PFSK-1 (cell line): Measurements from ENCODE around the gene ABLIM2.
A peak's percentile ranks its signal among the peaks of the same experiment; 100 is the strongest.

Source experiments
- FOXP2 ChIP-seq: optimal IDR thresholded peaks from 2 replicates; pipeline ENCODE3; 2011; ENCODE audit warnings: borderline replicate concordance, control low read depth, inconsistent platforms; ENCODE audit not compliant: insufficient read depth; ENCODE audit errors: extremely low read length, extremely low read depth
- POLR2AphosphoS5 ChIP-seq: IDR thresholded peaks from 2 replicates; pipeline ENCODE4 v1.6.1; 2012; ENCODE audit warnings: low read depth, mild to moderate bottlenecking, control low read depth, low read length, moderate library complexity
- SIN3A ChIP-seq: IDR thresholded peaks from 2 replicates; pipeline ENCODE4 v1.6.1; 2012; ENCODE audit warnings: mild to moderate bottlenecking, low read length, moderate library complexity, borderline replicate concordance; ENCODE audit not compliant: insufficient read depth
- TAF1 ChIP-seq: IDR thresholded peaks from 2 replicates; pipeline ENCODE4 v1.6.1; 2012; ENCODE audit warnings: low read length, control low read depth, borderline replicate concordance; ENCODE audit not compliant: insufficient read depth
- TF ChIP-seq, protein P1 (sequence below), 2 experiments: IDR thresholded peaks; 2 replicates each; pipeline versions ENCODE4 v1.6.1 to v1.8.0; 2011 to 2012; ENCODE audit warnings: low read depth in 2 of 2, low read length in 2 of 2, control low read depth in 1 of 2, inconsistent platforms in 1 of 2, mild to moderate bottlenecking in 1 of 2, moderate library complexity in 1 of 2; ENCODE audit not compliant: insufficient read depth in 1 of 2

ABLIM2 gene

DNA sequence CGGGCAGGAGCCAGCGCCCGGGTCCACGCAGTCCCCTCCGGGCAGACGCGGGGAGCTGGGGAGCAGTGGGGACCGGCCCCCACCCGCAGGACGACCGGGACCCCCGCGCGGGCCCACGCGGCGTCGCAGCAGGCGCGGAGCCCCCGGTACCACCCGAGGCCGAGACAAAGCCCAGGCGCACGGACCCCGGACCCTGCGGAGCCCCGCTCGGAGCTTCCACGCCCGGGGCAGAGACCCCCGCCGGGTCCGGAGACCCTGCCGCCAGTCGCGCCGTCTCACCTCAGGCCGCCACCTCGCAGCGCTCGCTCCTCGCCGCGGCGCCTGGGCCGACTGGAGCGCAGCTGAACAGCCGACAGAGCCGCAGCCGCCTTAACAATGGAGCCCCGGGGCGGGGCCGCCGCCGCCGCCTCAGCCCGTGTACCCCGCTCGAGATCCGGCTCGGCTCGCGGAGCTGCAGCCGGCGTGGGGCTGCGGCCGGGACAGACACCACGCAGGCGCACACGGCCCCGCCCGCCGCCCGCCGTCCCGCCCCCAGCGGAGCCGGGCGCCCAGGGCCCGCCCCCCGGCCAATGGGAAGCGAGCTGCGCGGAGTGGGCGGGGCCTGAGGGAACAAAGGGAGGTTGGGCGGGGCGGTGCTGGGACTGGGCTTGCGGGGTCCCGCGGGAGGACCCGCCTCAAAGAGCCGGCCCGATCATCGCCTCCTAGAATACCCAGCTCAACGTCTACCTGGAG lies 219.1 kb downstream of the ABLIM2 start, which contains the start of gene AFAP1:
Gene AFAP1 (minus strand): TSS at position 485 of the 732 bp plus-strand sequence. CDS start 67,783 bp downstream, outside the sequence.
- TF ChIP-seq SIN3A (no peak), FOXP2 (no peak), POLR2AphosphoS5 (peak; percentile 60; the same call in 1 of the 2 replicates), TAF1 (peak; percentile 74; the same call in 1 of the 2 replicates)
- TF ChIP-seq, protein P1, sequence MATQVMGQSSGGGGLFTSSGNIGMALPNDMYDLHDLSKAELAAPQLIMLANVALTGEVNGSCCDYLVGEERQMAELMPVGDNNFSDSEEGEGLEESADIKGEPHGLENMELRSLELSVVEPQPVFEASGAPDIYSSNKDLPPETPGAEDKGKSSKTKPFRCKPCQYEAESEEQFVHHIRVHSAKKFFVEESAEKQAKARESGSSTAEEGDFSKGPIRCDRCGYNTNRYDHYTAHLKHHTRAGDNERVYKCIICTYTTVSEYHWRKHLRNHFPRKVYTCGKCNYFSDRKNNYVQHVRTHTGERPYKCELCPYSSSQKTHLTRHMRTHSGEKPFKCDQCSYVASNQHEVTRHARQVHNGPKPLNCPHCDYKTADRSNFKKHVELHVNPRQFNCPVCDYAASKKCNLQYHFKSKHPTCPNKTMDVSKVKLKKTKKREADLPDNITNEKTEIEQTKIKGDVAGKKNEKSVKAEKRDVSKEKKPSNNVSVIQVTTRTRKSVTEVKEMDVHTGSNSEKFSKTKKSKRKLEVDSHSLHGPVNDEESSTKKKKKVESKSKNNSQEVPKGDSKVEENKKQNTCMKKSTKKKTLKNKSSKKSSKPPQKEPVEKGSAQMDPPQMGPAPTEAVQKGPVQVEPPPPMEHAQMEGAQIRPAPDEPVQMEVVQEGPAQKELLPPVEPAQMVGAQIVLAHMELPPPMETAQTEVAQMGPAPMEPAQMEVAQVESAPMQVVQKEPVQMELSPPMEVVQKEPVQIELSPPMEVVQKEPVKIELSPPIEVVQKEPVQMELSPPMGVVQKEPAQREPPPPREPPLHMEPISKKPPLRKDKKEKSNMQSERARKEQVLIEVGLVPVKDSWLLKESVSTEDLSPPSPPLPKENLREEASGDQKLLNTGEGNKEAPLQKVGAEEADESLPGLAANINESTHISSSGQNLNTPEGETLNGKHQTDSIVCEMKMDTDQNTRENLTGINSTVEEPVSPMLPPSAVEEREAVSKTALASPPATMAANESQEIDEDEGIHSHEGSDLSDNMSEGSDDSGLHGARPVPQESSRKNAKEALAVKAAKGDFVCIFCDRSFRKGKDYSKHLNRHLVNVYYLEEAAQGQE (IDR thresholded peaks at IDR 0.05; ENCODE audit: insufficient read depth in 1 of 2, low read depth in 2 of 2, low read length in 2 of 2): peak in 1 of 2 experiments; percentile 52; a peak in 1 of 4 replicates

DNA sequence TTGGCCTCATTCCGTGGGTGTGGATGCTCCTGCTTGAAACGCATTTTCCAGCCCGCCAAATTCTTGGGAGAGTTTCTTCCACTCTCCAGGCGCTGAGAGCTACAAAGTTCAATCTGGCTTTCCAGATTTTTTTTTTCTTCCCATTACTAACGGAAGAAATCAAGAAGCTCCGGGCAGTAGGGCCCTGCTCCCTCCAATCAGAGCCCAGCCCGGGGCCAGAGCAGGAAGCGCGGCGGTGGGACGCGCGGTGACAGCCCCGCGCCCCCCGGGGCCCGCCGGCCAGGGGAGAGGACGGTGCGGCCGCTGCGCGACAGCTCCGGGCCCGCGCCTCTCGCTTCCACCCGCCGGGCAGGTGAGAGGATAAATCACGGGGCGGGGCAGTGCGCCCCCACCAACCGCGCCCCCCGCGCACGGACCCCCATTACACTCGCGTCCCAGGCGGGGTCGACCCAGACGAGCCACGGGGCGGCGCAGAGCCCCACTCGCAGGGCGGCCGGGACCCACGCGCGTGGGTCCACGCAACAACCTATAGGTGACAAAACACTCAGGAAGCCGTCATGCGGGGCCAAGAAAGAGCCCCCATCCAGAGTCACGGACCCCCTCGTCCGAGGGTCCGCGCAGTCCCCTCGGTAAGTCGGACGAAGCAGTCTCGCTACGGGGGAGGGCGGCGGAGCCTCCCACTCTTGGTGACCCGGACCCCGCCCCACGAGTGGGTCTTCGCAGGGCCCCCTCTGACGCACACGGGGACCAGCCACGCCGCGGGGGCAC lies 219.8 kb downstream of the ABLIM2 start:
- no peak for TF ChIP-seq SIN3A
- TF ChIP-seq TAF1: peak; percentile 13; the same call in 1 of the 2 replicates
- no peak for TF ChIP-seq FOXP2
- TF ChIP-seq POLR2AphosphoS5: no peak
- TF ChIP-seq, protein P1 (IDR thresholded peaks at IDR 0.05; ENCODE audit: insufficient read depth in 1 of 2, low read depth in 2 of 2, low read length in 2 of 2): no peak

DNA sequence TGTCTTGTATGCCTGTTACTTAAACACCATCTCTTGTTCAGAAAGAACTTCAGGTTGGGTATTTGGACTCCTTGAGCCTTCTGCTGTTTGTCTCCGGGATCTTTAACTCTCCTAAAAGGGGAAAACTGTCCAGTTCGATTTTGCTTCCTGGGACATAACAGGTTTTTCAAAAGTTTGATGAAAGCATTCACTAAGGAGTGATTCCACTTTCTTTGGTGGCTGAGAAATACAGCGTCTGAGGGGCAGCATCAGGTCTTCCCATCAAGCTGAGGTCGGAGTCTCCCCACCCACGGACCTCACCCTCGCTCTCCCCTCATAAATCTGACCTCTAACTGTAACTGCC lies 220.4 kb downstream of the ABLIM2 start:
- no peak for TF ChIP-seq POLR2AphosphoS5
- TF ChIP-seq, protein P1 (IDR thresholded peaks at IDR 0.05; ENCODE audit: insufficient read depth in 1 of 2, low read depth in 2 of 2, low read length in 2 of 2): no peak
- TF ChIP-seq FOXP2: no peak
- TF ChIP-seq SIN3A: no peak
- no peak; the same call in 1 of the 2 replicates for TF ChIP-seq TAF1

DNA sequence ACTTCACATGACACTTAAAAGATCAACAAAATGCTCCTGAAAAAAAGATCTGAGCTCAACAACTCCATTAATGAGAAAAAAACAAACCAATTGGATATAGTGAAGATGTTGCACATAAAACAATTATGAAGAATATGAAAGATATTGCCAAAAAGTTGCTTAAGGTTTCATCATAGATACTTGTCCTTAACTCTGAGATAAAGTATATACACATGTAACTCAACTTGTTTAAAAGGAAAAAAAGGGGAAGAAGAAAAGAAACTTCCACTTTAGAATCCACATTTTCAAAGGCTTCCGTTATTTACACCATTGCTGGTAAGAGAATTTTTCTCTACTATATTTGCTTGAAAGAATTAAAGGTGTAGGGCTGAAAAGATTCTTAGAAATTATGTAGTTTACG lies 221.6 kb downstream of the ABLIM2 start:
- TF ChIP-seq TAF1: no peak
- no peak for TF ChIP-seq FOXP2

DNA sequence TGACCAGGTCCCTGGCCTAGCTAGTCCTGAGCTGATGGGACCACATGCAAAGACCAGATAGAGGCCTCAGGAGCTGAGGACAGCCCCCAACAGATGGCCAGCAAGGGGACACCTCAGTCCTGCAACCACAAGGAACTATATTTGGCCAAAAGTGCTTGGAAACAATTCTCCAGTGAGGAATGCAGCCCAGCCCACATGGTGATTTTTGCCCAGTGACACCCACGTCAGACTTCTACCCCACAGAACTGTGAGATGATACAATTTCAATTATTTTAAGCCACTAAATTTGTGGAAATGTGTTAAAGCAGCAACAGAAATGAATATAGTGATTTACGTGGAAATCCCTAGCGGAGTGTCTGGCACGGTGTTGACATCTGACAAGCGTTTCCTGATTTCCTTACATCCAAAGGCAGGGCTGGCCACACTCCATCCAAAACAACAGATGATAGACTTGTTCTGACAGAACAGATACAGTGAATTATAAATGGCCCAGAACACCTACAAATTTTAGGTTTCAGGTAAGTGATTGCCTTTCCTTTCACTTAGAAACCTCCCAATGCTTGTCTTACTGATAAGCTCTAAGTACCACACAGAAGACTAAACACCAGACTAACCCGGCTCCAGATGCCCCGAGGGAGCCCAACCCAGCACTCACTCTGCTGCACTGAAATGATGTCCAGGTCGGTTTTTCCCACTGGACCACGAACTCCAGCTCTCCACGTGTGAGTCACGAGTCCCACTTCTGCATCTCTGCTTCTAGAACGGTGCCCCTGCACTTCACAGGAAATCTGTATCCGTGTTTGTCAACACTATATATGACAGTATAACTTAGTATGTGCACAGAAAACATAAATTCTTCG lies 224.7 kb downstream of the ABLIM2 start:
- no peak for TF ChIP-seq FOXP2
- no peak for TF ChIP-seq TAF1
- TF ChIP-seq SIN3A: no peak
- TF ChIP-seq, protein P1 (IDR thresholded peaks at IDR 0.05; ENCODE audit: insufficient read depth in 1 of 2, low read depth in 2 of 2, low read length in 2 of 2): no peak
- no peak for TF ChIP-seq POLR2AphosphoS5
